CD4-positive, alpha-beta T cell treated with Interleukin-21 for 1 hour (primary cell): ENCODE results near the gene SMTNL1.

Experiments
- DNase-seq: peaks from one replicate; pipeline ENCODE4 v3.0.0-alpha.2; 2020

Gene SMTNL1, protein sequence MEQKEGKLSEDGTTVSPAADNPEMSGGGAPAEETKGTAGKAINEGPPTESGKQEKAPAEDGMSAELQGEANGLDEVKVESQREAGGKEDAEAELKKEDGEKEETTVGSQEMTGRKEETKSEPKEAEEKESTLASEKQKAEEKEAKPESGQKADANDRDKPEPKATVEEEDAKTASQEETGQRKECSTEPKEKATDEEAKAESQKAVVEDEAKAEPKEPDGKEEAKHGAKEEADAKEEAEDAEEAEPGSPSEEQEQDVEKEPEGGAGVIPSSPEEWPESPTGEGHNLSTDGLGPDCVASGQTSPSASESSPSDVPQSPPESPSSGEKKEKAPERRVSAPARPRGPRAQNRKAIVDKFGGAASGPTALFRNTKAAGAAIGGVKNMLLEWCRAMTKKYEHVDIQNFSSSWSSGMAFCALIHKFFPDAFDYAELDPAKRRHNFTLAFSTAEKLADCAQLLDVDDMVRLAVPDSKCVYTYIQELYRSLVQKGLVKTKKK

DNA sequence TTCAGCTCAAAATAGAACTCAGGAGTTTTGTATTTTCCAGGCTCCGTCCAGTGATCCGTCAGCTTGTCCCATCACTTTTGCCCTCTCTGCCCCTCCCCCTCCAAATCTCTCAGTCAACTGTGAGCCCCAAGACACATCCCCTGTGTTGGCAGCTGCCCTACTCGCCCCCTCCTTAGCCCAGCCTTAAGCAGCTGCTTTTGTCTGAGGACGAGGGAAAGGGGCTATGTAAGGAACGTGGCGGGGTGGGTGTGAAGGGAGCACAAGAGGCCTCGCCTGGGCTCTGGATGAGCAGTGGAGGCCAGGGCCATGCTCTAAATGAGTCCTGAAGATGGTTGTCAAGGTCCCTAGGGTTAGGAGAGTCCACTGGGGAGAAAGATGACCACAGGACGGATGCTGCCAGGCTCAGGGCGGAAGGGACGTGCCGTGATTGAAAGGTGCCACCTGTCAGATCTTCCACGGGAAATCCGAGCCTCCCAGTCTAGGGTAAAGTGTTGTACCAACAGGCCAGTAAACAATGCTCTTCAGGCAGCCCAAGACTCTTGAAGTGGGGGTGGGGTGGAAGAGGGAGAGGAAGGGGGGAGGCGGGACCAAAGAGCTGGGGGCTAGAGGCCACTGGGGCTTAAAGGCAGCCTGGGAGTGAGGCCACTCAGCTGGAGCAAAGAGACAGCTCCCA lies at the start of gene SMTNL1:
TSS of gene SMTNL1 (plus strand) at position 649 of the 673 bp plus-strand sequence. CDS start 5,048 bp downstream, outside the sequence.
- DNase-seq = no peak

DNA sequence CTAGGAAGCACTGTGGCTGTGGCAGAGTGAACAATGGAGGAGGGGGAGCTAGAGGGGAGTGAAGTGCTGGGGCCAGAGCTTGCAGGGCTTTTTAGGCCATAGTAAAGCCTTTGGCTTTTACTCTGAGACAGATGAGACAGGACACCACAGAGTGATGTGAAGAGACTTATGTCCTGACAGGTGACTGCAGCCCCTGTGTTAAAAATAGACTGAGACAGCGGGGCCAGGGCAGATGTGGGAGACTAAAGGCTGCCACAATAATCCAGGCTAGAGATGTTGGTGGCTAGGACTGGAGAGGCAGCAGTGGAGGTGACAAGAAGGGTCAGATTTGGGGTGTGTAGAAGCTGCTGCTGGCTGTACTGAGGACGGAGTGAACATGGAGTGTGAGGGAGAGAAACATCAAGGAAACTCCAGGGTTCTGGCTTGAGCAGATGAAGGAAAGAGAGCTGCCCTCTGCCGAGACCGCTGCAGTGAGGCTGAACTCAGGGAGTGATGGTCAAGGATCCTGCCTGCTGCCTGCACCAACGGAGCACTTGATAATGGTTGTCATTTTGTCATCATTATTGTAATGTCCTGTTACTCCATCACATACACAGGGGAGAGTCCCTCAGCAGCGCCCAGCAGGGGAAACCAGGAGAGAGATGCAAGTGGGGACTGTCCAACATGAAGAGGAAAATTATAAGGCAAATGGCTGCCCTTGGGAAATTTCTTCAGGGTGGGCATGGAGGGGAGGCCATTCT lies 49.3 kb upstream of the SMTNL1 start:
- DNase-seq = no peak

DNA sequence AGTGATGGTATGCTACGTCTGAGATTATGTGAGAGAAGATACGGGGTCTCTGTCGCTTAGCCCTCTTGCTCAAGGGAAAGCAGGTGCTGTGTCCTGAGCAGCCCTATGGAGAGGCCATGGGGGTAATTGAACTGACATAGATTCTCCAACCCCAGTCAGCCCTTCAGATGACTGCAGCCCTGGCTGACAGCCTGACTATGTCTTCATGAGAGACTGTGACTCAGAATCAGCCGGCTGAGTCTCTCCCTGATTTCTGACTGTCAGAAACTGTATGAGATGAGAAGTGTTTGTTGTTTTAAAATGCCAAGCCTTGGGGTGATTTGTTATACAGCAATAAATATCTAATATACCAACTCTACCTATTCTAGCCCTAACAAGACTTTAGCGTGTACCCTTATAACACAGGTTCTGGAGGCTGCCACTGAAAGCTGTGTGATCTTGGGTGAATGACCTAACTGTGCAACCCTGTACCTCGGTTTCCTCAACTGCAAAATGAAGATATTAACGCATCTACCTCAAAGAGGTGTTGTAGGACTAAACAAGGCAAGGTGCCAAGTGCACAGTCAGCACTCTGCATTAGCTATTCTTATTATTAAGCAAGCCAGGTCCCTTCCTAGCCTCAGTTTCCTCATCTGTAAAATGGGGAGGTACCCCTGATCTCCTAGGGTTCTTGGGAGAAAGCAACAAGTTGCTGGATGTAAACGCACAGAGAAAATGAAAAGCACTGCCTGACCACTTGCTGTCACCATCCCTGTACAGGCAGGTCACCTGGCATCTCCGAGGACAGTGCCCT lies 46.7 kb upstream of the SMTNL1 start:
- DNase-seq = no peak

DNA sequence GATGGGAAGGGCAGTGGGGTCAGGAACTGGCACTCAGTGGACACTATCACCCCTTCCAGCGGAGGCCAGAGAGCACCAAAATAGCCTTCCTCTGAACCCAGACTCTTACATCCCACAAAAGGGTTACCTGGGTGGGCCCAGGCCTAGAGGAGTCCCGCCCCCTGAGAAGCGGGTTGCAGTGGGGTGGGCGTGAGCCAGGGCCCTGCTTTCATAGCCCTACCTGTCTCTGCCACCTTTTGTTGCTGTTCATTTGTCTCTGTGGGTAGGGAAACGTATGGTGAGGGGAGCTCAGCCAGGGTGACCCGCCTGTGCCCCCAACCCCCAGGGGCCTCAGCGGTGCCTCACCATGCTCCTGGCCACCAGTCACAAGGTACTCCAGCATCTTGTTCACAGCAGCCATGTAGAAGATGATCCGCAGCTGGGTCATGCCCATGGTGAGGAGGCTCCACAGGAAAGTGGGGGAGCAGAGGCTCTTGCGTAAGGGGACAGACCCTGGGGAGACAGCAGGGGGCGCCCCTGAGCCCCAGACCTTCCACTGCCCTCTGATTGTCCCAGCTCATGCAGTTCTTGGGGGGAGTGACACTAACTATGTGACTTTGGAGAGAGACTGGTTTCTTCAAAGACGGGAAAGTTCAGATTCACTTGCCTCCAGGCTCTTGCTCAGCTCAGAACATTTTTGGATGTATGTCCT lies 45.9 kb upstream of the SMTNL1 start:
- peak; percentile 50 for DNase-seq

DNA sequence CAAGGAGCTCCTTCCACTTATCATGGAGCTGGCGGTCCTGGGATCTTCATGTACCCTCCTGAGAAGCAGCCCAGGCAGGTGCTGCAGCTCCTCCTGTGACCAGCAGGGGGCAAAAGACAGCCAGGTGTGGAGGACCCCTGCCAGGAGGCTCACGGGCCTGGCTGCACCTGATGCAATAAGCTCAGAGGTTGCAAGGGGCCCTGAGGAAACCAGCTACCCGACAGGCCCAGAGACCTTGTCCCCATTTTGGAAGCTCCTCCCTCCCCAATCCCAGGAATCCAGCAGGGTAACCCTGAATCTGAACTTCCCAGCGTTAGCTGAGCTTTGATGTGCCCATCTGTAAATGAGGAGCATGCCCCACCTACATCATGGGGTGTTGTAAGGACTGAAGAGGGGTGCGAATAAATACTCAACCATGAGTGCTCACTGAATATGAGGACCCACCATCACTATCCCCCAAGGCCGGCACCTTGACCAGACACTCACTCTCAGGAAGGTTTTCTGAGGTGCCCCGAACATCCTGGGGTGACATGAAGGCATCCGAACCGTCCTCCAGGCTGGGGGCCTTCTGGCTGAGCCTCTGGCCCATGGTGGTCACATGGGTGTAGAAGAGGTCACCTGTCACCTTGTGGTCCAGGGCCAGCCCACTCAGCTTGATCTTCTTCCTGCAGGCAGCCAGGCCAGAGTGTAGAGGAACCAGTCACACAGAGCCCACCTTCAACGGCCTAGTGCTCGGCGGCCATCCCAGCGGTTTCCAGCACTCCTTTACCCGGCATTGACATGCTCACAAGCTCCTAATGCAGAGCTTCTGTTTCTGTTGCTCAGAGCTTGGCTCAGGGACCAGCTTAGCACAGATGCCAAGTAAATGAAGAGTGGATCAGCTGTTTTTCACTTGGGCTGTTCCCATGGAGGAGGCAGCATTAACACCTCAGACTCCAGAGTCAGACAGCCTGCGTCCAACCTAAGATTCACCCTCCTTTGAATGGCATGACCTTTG lies 43.6 kb upstream of the SMTNL1 start:
- DNase-seq = peak; percentile 74

DNA sequence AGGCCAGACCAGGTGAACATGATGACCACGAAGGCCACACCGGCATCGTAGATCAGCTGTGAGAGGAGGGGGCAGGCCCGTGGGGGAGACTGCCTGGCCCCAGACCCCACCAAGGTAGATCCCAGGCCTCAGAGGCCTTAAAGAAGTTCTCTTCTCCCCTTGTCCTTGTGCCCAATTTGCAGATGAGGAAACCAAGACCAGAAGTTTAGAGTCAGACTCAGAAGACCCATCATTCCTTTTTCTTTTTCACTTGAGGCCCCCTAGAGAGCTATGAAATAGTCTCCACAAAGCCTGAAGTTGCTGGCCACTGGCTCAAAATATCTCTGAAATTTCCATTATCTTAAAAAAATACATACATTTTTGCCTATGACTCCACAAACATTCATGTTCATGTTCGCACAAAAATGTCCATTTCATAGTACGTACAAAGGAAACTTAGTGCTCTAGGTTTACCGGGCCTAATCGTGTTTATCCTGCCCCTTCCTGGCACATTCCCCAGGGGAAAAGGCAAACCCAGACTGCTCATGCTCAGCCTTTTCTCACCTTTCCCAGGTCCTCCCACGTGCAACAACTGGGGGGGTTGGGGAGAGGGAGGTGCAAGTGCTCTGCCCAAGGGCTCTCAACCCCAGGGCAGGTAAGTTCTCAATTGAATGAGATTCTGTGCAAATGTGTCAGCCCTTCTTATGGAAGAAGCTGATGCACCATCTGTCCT lies 41.1 kb upstream of the SMTNL1 start:
- no peak for DNase-seq

DNA sequence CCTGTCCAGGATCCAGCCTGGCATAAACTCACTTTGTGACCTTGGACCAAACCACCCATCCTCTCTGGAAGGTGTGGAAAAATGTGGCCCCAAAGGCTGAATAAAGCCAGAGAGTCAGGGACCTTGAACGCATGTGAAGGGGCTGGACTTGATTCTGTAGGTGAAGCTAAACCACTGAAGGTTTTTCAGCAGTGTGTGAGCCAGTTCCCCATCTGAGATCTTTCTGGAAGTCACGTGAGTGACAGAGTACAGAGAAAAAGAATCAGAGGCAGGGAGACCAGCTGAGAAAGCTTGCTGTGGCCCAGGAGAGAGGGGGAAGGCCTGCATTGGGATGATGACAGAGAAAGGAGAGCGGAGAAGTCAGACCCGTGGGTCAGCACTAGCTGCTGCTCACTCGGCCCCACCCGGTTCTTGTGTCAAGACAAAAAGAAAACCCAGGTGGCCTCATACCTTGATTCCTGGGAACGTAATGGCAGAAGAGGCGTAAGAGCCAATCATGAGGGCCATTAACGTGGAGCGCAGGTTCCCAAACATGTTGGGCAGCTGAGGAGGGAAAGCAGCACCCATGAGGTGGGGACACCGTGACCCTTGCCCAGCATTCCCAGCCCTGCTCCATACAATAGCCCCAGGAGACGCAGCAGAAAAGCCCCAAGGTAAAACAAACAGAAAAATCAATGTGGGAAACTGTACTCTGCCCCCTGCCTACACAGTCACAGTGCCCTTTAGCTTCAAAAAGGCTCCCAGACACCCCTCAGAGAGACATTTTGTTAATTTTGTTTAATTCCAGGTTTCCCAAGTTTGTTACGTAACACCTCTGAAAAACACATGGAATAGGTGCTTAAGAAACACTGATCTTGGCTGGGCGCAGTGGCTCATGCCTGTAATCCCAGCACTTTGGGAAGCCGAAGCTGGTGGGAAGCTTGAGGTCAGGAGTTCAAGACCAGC lies 39.8 kb upstream of the SMTNL1 start:
- DNase-seq = no peak

DNA sequence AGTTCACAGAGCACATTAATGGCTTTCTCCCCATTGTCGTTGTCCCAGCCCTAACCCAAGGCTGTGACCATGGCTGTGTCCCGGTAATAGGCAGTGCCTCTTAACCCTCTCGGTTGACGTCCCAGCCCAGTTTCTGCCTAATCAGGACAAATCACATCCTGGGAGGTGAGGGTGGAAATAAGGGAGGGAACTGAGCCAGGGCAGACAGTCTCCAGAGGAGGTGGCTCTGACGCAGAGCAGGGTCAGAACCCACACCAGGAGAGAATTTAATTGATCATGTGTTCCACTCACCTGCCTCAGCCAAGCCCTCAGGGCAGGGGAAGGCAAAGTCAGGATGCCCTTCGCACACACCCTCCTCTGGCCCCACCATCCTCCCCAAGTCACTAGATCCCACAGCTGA lies 38.9 kb upstream of the SMTNL1 start:
- DNase-seq = no peak

DNA sequence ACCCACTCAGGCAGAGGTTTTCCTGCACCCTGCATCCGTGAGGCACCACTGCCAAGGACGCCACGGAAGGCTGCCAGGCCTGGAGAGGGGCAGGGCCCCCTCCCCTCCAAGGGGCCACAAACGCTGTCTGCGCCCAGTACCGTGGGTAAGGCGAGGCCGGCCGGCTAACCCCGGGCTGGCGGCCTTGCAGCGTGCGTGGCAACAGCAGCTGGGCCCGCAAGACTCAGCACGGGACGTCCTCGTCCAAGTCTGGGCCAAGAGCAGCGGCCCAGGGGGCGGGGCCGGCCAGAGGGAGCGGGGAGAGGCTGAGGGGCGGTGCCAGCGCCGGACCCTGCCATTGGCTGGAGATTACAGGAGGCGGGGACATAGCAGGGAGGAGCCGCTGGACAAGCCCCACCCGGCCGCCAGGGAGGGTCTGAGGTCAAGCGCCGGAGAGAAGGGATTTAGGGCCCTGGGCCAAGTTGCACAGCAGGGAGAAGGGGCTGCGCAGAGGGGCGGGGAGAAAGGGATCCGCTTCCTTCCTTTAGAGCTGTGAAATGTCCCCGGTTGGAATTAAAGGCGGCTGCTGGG lies 37.9 kb upstream of the SMTNL1 start:
- DNase-seq = peak; percentile 37

DNA sequence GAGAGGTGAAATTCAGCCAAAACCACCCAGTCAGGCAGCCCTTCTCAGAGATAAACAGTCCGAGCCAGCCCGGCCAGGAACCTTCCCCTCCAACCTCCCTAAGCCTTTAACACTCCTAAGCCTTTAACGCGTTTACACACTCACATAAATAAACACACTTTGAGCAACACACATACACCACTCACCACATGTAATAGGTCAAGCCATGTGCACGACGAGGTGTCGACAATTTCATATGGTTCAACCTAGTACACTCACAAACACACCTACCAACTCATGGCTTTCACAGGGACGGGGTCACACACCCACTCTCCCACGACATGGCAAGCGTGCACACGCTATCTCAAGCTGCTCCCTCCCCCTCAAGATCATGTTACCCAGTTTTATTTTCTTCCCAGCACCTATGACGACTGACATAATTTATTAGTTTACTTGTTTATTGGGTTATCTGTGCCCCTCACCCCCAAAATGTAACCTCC lies 37.4 kb upstream of the SMTNL1 start:
- no peak for DNase-seq

DNA sequence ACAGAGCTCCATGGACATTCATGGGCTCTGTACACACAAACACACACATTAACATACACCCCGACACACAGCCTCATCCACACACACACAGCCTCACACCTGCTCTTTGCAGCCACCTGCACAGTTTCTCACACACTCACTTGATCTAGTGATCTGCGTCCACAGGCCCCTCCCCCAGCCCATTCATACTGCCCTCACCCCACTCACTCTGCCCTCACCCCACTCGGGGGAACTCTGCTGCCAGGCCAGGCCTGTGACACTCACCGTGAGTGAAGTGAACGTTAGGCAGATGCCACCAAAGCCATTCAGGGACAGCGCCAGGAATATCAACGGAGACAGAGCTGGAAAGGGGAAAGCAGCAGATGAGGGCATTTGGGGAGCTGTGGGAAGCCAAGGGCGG lies 36.9 kb upstream of the SMTNL1 start:
- no peak for DNase-seq

DNA sequence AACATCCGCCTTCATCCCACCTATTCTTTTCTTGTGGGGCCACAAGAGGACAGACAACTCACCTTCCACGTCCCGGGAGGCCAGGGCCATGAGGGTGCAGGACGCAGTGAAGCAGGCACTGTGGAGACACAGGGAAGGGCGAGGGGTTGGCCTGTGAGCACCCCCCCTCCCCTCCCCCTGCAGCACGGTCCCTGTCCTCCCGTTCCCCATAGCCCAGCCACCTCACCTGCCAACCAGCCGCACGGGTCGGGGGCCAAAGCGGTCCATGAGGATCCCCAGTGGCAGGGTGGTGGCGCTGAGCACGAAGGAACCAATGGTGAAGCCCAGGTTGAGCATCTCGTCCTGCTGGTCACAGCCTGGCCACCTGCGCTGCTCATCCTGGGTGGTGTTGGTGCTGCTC lies 36.5 kb upstream of the SMTNL1 start:
- DNase-seq = no peak

DNA sequence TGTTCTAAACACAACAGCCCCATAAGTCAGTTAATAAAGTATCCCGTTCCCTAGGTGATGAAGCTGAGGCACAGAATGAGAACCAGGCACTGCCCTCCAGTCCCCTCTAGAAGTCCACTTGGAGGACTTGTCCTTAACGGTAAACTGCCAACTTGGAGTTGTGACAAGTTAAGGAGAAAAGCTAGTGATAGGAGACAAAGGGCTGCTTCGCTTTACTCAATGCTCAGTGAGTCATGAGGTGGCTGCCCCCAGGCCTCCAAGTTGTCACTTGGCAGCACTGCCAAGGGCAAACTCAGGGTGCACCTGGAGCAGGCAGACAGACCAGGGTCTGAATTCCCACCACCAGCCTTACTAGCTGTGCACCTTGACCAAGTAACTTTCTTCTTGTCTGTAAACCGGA lies 35.4 kb upstream of the SMTNL1 start:
- no peak for DNase-seq

DNA sequence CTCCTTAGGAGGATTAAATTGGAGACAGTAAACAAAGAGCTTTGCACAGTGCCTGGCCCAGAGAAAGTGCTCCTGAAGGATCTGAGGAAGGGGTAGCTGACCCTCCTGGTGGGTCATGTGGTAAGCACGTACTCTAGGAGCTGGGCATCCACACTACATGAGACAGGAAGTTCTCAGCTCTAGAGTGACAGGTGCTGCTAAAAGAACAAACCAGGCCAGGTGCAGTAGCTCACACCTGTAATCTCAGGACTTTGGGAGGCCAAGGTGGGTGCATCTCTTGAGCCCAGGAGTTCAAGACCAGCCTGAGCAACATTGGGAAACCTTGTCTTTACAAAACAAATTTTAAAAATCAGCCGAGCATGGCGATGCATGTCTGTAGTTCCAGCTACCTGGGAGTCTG lies 35.0 kb upstream of the SMTNL1 start:
- DNase-seq = no peak

DNA sequence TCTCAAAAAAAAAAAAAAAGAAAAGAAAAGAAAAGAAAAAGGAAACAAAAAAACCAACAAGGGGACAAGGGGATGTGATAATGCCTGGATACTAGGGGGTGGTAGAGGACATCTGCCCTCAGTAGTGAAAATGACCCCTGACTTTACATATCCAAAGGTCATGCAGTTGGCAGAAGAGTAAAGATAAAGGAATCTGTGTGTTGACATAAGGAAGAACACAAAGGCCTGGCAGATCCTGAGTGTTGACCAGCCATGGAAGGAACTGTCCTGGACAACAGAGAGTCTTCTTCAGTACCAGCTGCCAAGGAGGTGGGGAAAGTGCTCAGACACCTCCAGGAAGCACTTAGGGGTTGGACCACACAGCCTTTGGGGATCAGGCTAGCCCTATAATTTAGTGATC lies 34.5 kb upstream of the SMTNL1 start:
- no peak for DNase-seq

DNA sequence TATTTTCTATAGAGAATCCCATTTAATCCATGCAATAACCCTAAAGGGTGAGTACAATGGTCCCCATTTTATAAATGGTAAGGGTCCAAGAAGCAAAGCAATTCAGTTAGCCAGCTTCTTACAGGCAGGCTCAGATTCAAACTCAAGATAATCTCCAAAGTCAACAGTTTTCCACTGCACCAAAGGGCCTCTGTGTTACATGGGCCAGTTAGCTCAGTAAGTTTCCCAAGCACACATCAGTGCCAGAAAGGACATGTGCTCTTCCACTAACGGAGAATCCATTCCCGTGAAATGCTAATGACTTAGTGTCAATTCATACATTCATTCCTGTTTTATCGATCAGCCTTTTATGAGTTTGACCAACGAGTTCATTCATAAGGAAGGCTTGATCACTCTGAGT lies 32.9 kb upstream of the SMTNL1 start:
- DNase-seq = no peak

DNA sequence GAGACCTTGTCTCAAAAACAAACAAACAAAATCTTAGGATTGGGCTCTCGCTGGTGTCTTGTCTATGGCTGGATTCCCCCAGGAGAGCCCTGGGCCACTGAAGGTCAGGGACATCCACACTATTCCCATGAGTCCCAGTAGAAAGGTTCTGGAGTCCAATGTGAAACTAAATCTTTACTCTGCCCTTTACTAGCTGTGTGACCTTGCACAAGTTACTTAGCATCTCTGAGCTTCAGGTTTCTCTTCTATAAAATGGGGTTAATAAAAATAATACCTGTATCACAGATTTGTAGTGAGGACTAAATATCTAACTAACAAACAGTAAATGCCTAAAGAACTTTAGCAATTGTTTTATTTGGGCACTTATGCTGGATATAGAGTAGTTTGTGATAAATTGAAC lies 30.9 kb upstream of the SMTNL1 start:
- no peak for DNase-seq
